GM18951 (cell line): ENCODE results near the gene ATP1B3.

Source experiments
- POLR2A ChIP-seq: IDR thresholded peaks from 4 replicates; pipeline ENCODE4 v1.6.1; 2011; ENCODE audit warnings: mild to moderate bottlenecking; ENCODE audit not compliant: insufficient read length, insufficient read depth; ENCODE audit errors: extremely low read depth
- in situ Hi-C: fragments of 300-500 bp; cut with MboI; formaldehyde crosslinking; loops from one replicate; pipeline ENCODE4 v1.12.0; 2022; ENCODE audit warnings: low sequenced_read_pairs, mixed read lengths, inconsistent platforms; ENCODE audit not compliant: unreplicated experiment

Gene ATP1B3

GRCh38 chr3:141851411-141851810 is 25.0 kb upstream of the ATP1B3 start:
- TF ChIP-seq POLR2A = no peak
- in situ Hi-C loops = no loop called here

DNA sequence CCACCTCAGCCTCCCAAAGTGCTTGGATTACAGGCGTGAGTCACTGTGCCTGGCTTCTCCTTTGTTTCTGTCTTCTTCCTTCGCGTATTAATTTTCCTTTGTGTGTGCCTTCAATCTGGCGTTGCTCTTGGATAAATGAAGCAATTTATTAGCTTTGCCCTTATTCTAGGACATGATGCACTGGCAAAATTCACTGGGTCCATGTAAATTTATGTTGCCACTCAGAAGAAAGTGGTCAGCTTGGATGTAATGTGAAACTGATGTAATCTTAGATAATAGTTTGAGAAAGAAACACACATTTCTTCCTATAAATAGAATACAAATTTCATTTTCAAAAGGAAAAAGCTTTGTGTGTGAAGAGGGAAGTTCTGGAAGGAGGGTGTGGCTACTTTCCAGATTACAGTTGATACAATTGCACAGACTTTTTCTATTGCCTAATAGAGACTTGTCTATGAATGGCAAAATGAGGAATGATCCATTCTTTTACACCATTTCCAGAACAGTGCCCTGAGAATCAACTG is 23.3 kb upstream of the ATP1B3 start:
- in situ Hi-C loops = no loop called here
- TF ChIP-seq POLR2A = no peak

GRCh38 chr3:141853629-141854168 is 22.7 kb upstream of the ATP1B3 start:
- no peak for TF ChIP-seq POLR2A
- in situ Hi-C loops = no loop called here

DNA sequence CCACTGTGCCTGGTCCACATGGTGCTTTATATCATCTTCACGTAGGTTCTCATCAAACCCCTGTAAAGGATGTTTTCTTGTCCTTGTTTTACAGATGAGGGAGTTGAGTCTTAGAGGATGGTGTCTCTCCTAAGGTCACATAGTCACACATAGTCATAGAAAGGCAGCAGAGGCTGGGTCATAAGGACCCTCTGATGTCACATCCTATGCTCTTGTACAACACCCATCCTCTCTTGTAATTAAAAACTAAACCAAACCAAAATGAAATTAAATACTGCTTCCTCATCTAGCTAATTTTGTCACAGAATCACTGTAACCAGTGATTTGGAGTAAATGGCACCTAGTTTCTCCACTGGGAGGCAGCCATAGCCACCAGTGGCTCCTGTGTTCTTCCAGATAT is 21.8 kb upstream of the ATP1B3 start:
- no peak for TF ChIP-seq POLR2A
- in situ Hi-C loops = no loop called here

- in situ Hi-C loops = no loop called here
- TF ChIP-seq POLR2A = no peak
Measured at GRCh38 chr3:141858312-141858711, 18.1 kb upstream of the ATP1B3 start.

- in situ Hi-C loops = no loop called here
- no peak for TF ChIP-seq POLR2A
Measured at GRCh38 chr3:141859651-141860050, 16.8 kb upstream of the ATP1B3 start.

- in situ Hi-C loops = no loop called here
- TF ChIP-seq POLR2A = no peak
Measured at GRCh38 chr3:141860086-141860669, 16.3 kb upstream of the ATP1B3 start.

GRCh38 chr3:141860766-141861513 is 15.5 kb upstream of the ATP1B3 start:
- in situ Hi-C loops = no loop called here

DNA sequence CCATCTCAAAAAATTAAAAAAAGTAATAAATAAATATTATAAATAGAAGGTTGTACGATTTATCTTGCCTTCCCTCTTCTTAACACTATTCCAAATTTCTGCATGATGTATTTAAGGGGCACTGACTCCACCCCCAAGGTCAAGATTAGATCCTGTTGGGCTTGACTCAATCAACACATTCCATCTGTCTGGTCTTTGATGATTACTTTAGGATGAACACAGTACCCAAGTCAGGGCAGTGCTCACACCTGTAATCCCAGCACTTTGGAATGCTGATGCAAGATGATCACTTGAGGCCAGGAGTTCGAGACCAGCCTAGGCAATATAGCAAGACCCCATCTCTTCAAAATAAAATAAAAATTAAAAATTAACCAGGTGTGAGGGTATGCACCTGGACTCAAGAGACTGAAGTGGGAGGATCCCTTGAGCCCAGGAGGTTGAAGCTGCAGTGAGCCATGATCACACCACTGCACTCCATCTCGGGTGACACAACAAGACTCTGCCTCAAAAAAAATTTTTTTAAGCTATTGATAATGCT is 14.1 kb upstream of the ATP1B3 start:
- in situ Hi-C loops = no loop called here
- no peak for TF ChIP-seq POLR2A

More at GRCh38 chr3:141860766-141861513, 15.5 kb upstream of the ATP1B3 start:
- TF ChIP-seq POLR2A = no peak

GRCh38 chr3:141863491-141863890 is 13.0 kb upstream of the ATP1B3 start:
- in situ Hi-C loops = no loop called here

GRCh38 chr3:141864281-141864970 is 12.0 kb upstream of the ATP1B3 start:
- in situ Hi-C loops = no loop called here
- no peak for TF ChIP-seq POLR2A

More at GRCh38 chr3:141863491-141863890, 13.0 kb upstream of the ATP1B3 start:
- TF ChIP-seq POLR2A = no peak

- in situ Hi-C loops = no loop called here
- no peak for TF ChIP-seq POLR2A
Measured at GRCh38 chr3:141865101-141865500, 11.3 kb upstream of the ATP1B3 start.

GRCh38 chr3:141870091-141870687 is 6.3 kb upstream of the ATP1B3 start:
- no peak for TF ChIP-seq POLR2A
- in situ Hi-C loops = no loop called here

DNA sequence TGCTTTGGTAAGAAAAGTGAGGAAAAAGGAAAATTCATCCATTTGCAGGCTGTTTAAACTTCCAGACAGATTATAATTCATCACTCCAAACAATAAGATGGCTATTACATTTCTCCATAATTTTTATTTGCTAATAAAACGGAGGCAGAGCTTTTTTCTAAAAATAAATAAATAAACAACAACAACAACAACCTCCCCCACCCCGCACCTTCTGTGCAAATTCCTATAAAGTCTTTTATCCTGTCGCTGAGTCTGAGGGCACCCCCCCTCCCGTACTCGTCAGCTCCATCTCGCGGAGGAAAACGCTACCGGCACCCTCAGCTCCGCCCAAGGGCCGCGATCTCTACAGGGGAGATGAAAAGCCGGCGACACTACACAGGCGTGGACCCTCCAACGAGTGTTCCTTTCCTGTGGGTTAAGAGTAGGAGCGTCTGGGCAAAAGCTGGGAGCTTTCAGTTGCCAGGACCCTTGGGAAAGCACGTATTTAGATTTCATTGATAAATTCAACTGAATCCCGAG is 1.0 kb upstream of the ATP1B3 start:
- in situ Hi-C loops = no loop called here
- TF ChIP-seq POLR2A = no peak
